Measurements from ENCODE around the gene CPT2. TPM values are rescaled to one million over a fixed set of nuclear protein-coding genes. Genes with fewer than 3 reads are reported as not detected.

CPT2 gene
- total RNA-seq, 1 donor from 2014 or later, result 21.9 TPM

DNA sequence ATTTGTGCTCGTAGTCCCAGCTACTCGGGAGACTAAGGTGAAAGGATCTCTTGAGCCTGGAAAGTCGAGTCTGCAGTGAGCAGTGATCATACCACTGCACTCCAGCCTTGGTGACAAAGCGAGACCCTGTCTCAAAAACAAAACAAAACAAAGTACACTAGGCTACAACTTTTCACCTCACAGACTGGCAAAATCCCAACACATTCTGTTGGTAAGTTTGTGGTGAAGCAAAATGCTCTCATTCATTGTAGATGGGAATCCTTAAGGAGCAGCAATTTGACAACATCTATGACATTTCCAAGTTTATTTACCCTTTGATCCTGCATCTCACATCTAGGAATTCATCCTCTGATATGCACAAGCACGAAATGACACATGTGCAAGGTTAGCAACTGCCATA is 34.0 kb upstream of the CPT2 start:
- Mint-ChIP-seq H3K4me3 (ENCODE audit: low read depth) (no peak overlapping the region), H3K27ac (no peak overlapping the region), H3K36me3 (ENCODE audit: insufficient read depth) (no peaks in the 10 kb centered on the region), H3K9me3 (ENCODE audit: low read depth) (no peaks in the 10 kb centered on the region), H3K27me3 (peaks cover 52% of the 10 kb centered on the region), H3K4me1 (ENCODE audit: low read depth) (peaks cover 3% of the 10 kb centered on the region)
- no peak for DNase-seq (ENCODE audit: low spot score, unreplicated experiment)
- TF ChIP-seq, protein P1, sequence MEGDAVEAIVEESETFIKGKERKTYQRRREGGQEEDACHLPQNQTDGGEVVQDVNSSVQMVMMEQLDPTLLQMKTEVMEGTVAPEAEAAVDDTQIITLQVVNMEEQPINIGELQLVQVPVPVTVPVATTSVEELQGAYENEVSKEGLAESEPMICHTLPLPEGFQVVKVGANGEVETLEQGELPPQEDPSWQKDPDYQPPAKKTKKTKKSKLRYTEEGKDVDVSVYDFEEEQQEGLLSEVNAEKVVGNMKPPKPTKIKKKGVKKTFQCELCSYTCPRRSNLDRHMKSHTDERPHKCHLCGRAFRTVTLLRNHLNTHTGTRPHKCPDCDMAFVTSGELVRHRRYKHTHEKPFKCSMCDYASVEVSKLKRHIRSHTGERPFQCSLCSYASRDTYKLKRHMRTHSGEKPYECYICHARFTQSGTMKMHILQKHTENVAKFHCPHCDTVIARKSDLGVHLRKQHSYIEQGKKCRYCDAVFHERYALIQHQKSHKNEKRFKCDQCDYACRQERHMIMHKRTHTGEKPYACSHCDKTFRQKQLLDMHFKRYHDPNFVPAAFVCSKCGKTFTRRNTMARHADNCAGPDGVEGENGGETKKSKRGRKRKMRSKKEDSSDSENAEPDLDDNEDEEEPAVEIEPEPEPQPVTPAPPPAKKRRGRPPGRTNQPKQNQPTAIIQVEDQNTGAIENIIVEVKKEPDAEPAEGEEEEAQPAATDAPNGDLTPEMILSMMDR (IDR thresholded peaks at IDR 0.05; ENCODE audit: unreplicated experiment), result no peak

DNA sequence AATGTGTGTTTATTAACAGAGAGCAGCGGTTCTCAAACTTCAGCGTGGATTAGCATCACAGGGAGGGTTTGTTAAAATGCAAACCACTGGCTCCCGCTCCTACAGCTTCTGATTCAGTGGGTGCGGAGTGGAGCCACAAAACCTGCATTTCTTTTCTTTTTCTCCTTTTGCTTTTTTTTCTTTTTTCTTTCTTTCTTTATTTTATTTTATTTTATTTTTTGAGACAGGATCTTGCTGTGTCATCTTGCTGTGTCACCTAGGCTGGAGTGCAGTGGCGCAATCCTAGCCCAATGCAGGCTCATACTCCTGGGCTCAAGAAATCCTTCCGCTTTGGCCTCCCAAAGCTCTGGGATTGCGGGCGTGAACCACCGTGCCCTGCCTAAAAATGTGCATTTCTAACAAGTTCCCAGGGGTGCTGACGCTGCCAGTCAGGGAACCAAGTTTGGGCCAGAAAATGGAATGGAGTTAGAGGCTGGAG is 33.3 kb upstream of the CPT2 start:
- Mint-ChIP-seq H3K4me3 (ENCODE audit: low read depth) (no peak overlapping the region), H3K36me3 (ENCODE audit: insufficient read depth) (no peaks in the 10 kb centered on the region), H3K9me3 (ENCODE audit: low read depth) (no peaks in the 10 kb centered on the region), H3K4me1 (ENCODE audit: low read depth) (peaks cover 3% of the 10 kb centered on the region), H3K27me3 (peaks cover 54% of the 10 kb centered on the region), H3K27ac (no peak overlapping the region)
- no peak for DNase-seq (ENCODE audit: low spot score, unreplicated experiment)
- TF ChIP-seq, protein P1 (IDR thresholded peaks at IDR 0.05; ENCODE audit: unreplicated experiment), result no peak

DNA sequence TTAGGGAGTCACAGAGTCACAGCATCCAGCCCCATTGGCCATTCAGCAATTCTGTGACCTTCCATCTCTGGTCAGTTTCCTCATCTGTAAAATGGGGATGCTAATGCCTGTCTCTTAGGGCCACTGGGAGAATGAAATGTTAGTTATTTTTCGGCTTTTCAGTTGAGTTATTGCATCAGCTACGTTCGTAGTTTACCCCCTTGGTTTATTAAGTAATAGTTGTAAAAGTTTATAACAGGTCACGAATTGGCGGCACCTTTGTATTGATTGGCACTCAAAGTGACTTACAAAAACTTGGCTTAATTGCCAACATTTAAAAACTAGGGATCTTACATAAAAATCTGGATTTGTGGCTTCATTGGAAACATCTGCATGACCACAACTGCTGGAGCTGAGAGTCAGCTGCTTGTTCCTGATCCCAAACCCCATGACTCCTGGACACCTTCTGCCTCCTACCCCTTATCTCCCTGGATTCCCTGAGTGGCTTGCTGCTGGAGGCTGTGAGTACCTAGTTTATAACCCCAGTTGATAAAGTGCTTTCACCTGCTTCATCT is 31.1 kb upstream of the CPT2 start:
- Mint-ChIP-seq H3K4me1 (ENCODE audit: low read depth) (peaks cover 3% of the 10 kb centered on the region), H3K9me3 (ENCODE audit: low read depth) (no peaks in the 10 kb centered on the region), H3K36me3 (ENCODE audit: insufficient read depth) (no peaks in the 10 kb centered on the region), H3K27ac (no peak overlapping the region), H3K4me3 (ENCODE audit: low read depth) (no peak overlapping the region), H3K27me3 (peaks cover 60% of the 10 kb centered on the region)
- no peak for DNase-seq (ENCODE audit: low spot score, unreplicated experiment)
- TF ChIP-seq, protein P1 (IDR thresholded peaks at IDR 0.05; ENCODE audit: unreplicated experiment), result no peak

DNA sequence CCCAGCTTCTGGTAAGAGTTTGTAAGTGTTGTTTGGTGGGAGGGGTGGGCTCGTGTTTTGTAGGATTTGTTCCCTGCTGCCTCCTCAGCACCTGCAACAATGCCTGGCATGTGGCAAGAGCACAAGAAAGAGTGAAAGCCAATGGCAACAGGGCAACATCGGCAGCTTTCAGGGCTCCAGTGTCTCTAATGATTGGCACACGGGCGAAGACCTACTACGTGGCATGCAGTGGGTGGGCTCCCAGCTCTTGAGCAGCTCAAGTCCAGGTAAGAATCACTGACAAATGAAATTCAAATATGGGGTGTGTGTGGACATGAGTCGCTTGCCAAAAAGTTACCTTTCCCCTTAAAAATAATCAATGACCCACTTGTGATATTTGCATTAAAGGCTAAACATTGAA is 30.3 kb upstream of the CPT2 start:
- Mint-ChIP-seq H3K27ac (no peak overlapping the region), H3K9me3 (ENCODE audit: low read depth) (no peaks in the 10 kb centered on the region), H3K36me3 (ENCODE audit: insufficient read depth) (no peaks in the 10 kb centered on the region), H3K27me3 (peaks cover 64% of the 10 kb centered on the region), H3K4me1 (ENCODE audit: low read depth) (peaks cover 3% of the 10 kb centered on the region), H3K4me3 (ENCODE audit: low read depth) (no peak overlapping the region)
- DNase-seq (ENCODE audit: low spot score, unreplicated experiment), result no peak
- TF ChIP-seq, protein P1 (IDR thresholded peaks at IDR 0.05; ENCODE audit: unreplicated experiment), result no peak

DNA sequence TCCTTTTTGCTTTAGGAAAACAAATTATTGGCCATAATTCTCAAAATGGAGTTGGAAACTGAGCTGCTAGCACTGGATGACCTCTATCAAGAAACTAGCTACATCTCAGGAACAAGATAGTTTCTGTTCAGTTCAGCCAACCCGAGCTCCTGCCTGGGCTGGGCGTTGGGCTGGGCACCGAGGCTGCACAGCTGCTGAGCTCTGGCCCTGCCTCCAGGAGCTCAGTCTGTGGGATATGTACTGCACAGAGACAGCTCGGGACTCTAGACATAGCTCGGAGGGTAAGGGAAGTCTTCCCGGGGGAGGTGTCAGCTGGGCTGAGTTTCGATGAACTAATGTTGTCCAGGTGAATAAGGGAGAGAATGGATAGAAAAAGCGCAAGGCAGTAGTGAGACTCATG is 29.7 kb upstream of the CPT2 start:
- TF ChIP-seq, protein P1 (IDR thresholded peaks at IDR 0.05; ENCODE audit: unreplicated experiment), result no peak
- no peaks in the 10 kb centered on the region for H3K36me3 Mint-ChIP-seq (ENCODE audit: insufficient read depth)
- no peak for DNase-seq (ENCODE audit: low spot score, unreplicated experiment)
- H3K27ac Mint-ChIP-seq, result no peak overlapping the region
- no peaks in the 10 kb centered on the region for H3K9me3 Mint-ChIP-seq (ENCODE audit: low read depth)
- peaks cover 69% of the 10 kb centered on the region for H3K27me3 Mint-ChIP-seq
- no peak overlapping the region for H3K4me3 Mint-ChIP-seq (ENCODE audit: low read depth)
- H3K4me1 Mint-ChIP-seq (ENCODE audit: low read depth), result peaks cover 3% of the 10 kb centered on the region

All from progenitor cell of endocrine pancreas (in vitro differentiated cells).